ENCODE measurements around the gene LONP1.

The LONP1 gene

GRCh38 chr19:5642204-5642603 lies 77.7 kb downstream of the LONP1 start:
- no peak for DNase-seq
